ENCODE results near the gene COLEC11. TPM values are rescaled to one million over a fixed set of nuclear protein-coding genes. Genes with fewer than 3 reads are reported as not detected.
"Not testable (repeated sequence)": the region's sequence is repeated elsewhere in the genome, so short reads cannot be mapped to it uniquely, and the experiment has no call there.

COLEC11 gene
- total RNA-seq, 1 donor from 2014 or later = not detected

- no peak for TF ChIP-seq CTCF (IDR thresholded peaks at IDR 0.05)
- no peak for TF ChIP-seq POLR2A (IDR thresholded peaks at IDR 0.05)
- TF ChIP-seq POLR2AphosphoS5 (IDR thresholded peaks at IDR 0.05; ENCODE audit: insufficient read depth in 1 of 2, low read depth in 1 of 2) = no peak
- Histone ChIP-seq H3K9me3 (no peaks in the 10 kb centered on the region), H3K27ac (no peak overlapping the region), H3K4me1 (no peaks in the 10 kb centered on the region), H3K36me3 (no peaks in the 10 kb centered on the region), H3K27me3 (no peaks in the 10 kb centered on the region), H3K4me3 (no peak overlapping the region)
- intact Hi-C loops (cut with DNase I) = no loop called here
- no peak for DNase-seq (ENCODE audit: extremely low spot score in 2 of 2)
These were observed 23.5 kb downstream of the COLEC11 start for GRCh38 chr2:3618367-3618766.

GRCh38 chr2:3619033-3619432 is 24.1 kb downstream of the COLEC11 start:
- H3K4me3 ChIP-seq = no peak overlapping the region
- TF ChIP-seq CTCF (IDR thresholded peaks at IDR 0.05) (no peak), POLR2AphosphoS5 (IDR thresholded peaks at IDR 0.05; ENCODE audit: insufficient read depth in 1 of 2, low read depth in 1 of 2) (no peak), POLR2A (IDR thresholded peaks at IDR 0.05) (no peak)
- H3K9me3 ChIP-seq = no peaks in the 10 kb centered on the region
- H3K4me1 ChIP-seq = no peaks in the 10 kb centered on the region
- no peaks in the 10 kb centered on the region for H3K27me3 ChIP-seq
- H3K36me3 ChIP-seq = no peaks in the 10 kb centered on the region
- H3K27ac ChIP-seq = no peak overlapping the region
- intact Hi-C loops (cut with DNase I) = no loop called here
- DNase-seq (ENCODE audit: extremely low spot score in 2 of 2) = no peak

- H3K36me3 ChIP-seq; H3K4me3 ChIP-seq; H3K27ac ChIP-seq; H3K4me1 ChIP-seq; intact Hi-C loops (cut with DNase I); H3K27me3 ChIP-seq; H3K9me3 ChIP-seq; DNase-seq (ENCODE audit: extremely low spot score in 2 of 2): not testable (repeated sequence)
These were observed 24.7 kb downstream of the COLEC11 start for GRCh38 chr2:3619661-3620060.

- H3K4me3 ChIP-seq = no peak overlapping the region
- intact Hi-C loops (cut with DNase I) = no loop called here
- no peak overlapping the region for H3K27ac ChIP-seq
- H3K9me3 ChIP-seq = no peaks in the 10 kb centered on the region
- H3K27me3 ChIP-seq = no peaks in the 10 kb centered on the region
- H3K36me3 ChIP-seq = no peaks in the 10 kb centered on the region
- no peak for TF ChIP-seq POLR2AphosphoS5 (IDR thresholded peaks at IDR 0.05; ENCODE audit: insufficient read depth in 1 of 2, low read depth in 1 of 2)
- TF ChIP-seq POLR2A (IDR thresholded peaks at IDR 0.05) = no peak
- no peak for TF ChIP-seq CTCF (IDR thresholded peaks at IDR 0.05)
- DNase-seq (ENCODE audit: extremely low spot score in 2 of 2) = no peak
- no peaks in the 10 kb centered on the region for H3K4me1 ChIP-seq
These were observed 25.9 kb downstream of the COLEC11 start for GRCh38 chr2:3620834-3621233.

- TF ChIP-seq POLR2AphosphoS5 (IDR thresholded peaks at IDR 0.05; ENCODE audit: insufficient read depth in 1 of 2, low read depth in 1 of 2) (no peak), POLR2A (IDR thresholded peaks at IDR 0.05) (no peak), CTCF (IDR thresholded peaks at IDR 0.05) (no peak)
- no peak for DNase-seq (ENCODE audit: extremely low spot score in 2 of 2)
- intact Hi-C loops (cut with DNase I) = no loop called here
These were observed 28.1 kb downstream of the COLEC11 start for GRCh38 chr2:3622967-3623366.

More at GRCh38 chr2:3622967-3623366, 28.1 kb downstream of the COLEC11 start:
- no peak overlapping the region for H3K4me3 ChIP-seq
- no peak overlapping the region for H3K27ac ChIP-seq
- H3K9me3 ChIP-seq = no peaks in the 10 kb centered on the region
- H3K4me1 ChIP-seq = no peaks in the 10 kb centered on the region
- H3K36me3 ChIP-seq = no peaks in the 10 kb centered on the region
- H3K27me3 ChIP-seq = no peaks in the 10 kb centered on the region
